ENCODE results near the gene ITPRIP.

Gene ITPRIP

DNA sequence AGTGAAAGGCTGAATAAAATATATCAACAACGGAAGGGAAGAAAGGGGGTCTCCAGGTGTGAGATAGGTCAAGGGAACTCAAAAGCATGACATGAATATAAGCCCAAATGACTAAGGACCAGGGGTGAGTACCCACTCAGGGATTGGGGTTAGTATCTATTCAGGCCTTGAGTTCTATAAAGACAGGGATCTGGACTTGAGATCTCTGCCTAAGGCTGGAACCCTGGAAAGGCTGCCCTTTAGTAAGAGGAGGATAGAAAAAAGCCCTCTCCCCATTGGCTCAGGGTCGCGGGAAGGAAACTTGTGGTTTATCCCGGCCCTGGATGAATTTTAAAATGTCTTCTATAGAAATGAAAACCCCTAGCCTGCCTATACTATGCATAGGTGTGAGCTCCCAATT is 2.4 kb upstream of the ITPRIP start:
- no peak for DNase-seq

DNA sequence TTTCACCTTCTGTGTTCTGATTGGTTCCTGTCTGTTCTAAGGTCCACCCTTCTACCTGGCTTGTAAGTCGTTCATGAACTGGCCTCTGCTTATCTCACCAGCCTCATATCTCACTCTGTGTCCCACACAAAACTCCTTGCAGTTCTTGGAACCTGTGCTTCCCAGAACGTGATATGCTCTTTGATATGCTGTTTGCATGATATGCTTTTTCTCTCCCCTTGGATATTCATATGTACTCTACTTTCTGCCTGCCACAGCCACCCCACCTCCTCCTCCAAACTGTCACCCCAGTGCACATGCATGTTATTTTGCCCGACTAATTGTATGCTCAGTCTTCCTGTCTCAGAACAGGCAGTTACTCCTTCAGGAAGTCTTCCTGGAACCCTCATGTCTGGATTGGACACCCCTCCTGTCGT is 1.9 kb upstream of the ITPRIP start:
- no peak for DNase-seq

DNA sequence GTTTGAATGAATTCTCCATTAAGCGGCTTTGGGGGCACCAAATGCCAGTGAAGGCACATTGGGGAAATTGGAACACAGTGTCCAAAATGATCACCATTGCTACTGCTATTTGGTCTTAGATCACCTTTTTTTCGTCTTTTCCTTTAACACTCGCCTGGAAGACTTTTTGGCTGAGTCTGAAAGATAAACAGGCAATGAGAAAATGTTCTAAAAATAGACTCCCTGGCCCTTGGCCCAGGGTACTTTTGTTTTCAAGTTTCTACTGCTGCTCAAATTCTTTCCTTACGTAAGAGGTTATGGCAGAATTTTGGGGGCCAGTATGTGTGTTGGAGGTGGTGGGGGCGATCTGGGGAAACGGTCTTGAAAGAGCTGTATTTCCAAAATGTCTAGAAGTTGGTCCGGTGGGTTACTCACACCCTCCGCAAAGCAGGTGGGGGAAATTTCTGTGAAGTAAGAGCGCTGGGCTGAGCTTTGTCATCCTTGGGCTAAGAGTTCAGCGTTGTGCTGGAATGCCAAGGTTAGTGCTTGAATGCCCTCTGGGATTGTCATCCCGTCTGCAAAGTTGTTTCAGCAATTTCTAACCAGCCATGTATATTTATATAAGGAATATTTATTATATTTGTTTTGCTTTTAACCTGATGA is 1.3 kb upstream of the ITPRIP start:
- DNase-seq: no peak

DNA sequence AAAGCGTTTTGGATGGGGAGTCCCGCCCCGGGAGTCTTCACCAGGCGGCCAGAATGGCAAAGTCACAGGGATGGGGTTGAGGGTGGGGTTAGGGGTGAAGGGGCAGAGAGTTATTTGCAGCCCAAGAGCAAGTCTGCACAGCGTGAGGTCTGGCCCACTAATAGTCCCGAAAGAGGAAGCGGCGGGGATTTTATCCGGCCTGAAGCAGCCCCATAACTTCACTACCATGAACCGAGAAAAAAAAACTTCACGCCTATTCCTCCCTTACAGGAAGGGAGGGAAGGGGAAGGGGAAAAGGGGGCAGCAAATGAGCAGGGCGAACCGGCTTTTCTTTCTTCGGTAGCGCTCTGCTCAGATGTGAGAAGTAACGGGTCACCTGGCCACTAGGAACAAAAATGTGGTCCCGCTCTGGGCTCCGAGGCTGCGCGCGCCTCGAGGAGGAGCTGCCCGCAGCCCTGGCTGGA is 712 bp downstream of the ITPRIP start:
- no peak for DNase-seq

DNA sequence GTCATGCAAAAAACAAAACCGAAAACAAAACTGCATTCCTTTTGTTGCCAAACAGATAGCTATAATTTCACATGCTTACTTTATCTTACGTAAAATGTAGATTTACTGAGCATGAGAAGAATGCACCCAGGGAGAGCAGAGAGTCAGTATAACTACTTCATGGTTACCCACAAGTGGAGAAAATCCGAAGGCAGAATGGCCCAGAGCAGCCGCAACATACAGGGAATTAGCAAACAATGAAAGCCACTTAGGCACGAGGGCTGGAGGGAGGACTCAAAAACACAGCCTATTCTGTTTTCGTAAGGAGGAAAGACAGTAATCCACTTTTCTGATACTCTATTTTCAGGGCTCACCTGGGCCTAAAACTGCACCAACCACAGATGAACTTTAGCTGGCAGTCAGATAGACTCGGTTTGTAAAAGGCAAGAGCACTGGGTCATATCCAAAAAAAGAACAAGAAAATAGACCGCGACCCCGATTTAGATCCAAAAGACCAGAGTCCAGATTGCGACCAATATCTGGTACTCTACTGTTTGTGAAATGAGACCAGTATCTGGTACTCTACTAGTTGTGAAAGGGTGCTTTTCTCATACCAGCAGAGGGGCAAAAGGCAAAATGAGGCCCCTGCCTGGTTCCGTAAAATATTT is 1.3 kb downstream of the ITPRIP start:
- DNase-seq: no peak

DNA sequence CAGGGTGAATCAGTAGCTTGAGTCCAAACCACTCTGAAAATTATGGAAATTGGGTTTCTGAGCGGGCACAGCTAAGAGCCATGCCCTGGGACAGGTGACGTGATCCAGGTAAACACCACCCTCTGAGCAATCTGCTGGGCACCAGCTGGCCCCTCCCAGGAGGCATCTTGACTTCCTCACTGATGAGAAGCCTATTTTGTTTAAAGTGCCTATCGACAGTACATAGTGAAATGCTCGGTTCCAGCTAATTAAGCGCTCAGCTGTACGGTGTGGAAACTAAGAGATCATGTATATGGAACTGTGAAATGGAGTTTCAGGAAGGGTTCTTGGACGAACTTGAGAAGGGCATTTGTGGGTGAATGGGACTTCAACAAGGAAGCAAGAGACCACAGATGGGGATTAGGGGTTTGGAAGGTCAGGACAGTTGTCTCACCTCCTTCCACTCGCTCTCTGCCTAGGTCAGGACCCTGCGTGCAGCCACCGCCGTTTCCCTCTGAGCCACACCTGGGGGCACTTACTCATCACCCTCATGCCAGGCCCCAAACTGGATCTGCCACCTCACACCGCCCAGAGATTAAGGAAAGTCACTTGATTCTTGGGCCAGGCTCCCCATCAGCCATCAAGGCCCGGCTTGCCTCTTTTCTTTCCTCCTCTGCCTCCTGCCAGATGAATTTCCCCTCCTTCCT is 3.2 kb downstream of the ITPRIP start:
- peak; percentile 23 for DNase-seq

DNA sequence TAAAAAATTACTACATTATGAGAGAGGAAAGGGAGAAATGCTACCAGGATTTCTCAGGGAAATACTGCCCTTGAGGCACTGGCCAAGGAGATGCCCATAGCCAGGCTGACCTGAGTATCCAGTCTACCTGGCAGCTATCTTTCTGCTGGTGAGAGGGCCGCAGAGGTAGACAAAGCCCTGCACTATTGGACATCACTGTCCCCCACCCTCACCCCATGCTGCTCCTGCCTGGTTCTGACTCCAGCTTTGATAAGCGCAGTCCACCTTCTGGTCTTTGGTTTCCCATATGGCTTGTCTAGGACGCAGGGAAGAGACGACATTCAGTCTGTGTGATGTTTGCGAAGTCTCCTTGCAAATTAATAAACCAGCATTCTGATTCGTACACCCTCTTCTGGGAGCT is 3.7 kb downstream of the ITPRIP start:
- no peak for DNase-seq

DNA sequence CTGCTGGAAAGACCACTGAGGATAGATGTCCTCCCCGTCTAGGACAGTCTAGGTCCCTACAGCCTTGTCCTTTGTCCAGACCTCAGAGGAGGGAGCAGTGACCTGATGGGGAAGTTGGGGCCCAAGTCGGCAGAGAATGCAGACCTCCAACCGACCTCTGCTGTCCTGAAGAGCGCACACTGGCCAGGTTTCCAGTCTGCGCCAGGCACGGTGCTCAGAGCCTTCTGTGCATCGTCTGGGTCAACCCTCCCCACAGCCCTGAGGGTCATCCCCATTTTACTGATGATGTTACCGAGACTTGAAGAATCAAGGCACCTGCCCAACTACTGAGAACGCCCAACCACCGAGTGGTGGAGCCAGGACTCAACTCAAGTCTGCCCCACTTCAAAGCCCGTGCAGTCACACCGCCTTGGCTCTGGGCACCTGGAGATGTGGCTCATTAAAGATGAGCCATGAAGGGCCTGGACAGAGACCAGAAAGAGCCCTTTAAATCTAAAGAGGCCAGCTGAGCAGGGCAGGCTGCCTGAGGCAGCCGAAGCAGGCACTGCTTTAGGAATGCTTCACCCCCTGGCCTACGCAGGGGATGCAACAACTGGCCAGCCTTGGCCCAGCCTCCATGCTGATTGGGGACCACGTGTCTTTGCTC is 4.4 kb downstream of the ITPRIP start:
- peak; percentile 18 for DNase-seq

DNA sequence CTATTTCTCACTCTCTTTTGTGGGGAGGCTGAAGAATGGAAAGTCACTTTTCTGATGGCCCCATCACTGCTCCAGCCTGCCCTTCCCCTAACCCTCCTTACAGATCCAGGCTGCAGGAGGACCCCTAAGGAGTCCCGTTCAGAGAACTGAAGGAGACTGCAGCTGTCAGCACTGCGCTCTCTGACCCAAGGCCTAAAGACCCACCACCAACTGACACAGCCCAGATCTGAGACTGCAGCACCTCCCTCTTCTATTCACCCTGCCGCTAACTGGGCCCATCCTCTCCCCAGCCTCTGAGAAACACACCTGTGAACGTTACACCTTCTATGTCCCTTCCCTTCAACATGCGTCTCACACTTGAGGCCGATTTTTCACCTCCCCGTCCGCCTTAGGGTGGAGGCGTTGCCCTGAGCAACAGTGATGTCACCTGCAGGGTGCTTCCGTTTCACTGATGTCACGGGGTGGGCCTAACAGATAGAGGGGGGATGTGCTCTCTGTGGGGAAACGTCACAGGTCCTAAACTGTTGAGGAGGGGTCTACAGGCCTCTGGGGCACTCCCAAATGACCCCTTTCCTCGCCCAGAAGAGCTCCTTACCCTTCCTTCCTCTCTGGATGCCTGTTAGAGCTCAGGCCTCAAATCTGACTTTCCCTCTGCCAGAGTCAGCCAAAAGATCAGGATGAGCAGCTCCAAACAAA is 5.1 kb downstream of the ITPRIP start:
- no peak for DNase-seq

DNA sequence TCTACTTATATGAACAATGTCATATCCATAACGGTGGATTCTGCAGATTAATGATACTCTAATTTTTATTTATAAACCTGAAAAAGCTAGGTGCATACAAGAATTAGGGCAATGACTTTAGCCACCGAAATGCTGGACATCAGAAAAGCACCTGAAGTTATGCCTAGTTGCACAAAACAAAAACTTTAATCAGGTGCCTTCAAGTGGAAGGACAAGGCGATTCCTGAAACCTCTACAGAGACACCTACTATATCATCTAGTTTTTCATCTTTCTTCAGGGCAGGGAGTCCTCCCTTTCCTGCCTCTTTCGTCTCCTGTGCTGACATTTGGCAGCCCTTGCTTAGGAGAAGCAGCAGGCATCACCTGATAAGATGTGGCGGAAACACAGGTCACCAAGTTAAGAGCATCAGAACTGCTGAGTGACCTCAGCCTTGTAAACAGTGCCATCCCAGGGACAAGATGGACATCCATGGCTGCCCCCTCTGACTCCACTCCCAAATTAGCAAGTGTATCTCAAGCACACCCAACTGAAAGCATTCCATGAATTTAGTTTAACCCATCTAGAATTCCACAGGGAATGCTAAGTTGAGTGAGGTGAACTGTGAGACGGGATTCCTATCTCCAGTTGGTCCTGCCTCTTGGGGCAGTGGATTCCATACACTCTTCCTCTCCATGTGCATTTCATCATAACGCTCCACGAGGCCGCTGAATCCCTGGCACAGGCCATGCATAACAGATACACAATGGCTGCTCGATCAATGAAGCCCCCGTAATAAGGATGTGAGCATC is 5.8 kb downstream of the ITPRIP start:
- DNase-seq: no peak

DNA sequence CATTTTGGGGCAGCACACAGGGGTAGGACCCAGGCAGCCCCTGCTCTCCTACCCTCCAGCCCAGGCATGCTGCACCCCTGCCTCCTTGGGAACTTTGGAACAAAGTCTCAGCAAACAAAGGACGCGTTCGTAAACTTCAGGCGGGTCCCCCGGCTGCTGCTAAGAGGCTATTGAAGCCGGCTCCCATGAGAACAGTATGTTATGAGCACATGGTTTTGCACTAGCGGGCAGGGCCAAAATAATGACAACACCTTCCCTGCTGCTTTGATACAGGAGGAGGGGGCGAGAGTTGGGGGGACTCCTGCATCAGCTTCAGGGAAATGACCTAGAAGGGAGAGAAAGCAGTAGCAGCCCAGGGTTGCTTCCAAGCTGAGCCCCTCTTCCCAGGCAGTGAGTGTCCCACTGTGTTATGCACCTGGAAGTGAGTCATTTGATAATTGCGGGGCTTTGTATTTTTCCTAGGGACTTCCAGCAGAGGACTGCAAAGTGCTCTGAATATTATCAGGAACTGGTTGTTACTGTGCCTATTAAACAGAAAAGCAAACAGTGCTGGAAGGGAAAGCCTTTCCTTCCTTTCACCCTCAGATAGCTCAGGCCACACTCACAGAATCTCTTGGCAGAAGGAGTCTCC is 6.9 kb downstream of the ITPRIP start:
- DNase-seq: no peak

DNA sequence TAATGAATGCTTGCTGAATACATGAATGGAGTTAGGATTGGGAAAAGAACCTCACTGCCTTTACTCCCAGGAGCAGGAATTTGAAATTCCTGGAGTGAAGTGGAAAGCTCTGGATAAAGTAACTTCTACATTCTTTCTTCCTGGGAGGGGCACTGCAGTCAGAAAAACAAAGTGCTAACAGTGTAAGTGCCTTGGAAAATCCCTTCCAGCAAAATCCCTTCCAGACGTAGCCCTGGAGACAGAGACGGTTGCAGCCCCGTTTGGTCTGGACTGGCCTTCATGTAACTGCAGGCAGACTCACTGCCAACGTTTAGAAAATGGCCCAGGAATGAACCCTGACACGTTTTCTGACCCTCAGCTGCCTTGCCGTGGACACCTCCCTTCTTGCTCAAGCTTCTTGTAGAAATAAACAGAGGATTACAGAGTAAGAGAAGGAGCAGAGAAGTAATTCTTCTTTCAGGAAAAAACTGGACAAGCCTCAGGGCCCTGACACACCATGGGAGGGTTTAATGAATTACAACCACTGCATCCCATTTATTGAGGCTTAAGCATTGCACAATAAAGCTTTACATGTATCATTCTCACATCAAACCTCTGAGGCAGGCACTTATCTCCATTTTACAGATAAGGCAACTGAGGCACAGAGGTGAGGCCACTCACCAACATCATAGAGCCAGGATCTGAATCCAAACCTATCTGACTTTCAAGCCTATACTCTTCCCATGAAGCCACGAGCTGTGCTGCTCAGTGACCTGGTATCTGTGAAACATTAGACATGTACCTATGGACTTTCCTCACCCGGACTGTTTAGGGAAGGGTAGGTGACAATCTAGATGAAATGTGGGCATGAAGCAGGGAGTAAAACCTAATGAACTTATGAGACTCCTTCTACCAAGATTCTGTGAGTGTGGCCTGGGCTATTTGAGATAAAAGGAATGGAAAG is 7.8 kb downstream of the ITPRIP start:
- no peak for DNase-seq

DNA sequence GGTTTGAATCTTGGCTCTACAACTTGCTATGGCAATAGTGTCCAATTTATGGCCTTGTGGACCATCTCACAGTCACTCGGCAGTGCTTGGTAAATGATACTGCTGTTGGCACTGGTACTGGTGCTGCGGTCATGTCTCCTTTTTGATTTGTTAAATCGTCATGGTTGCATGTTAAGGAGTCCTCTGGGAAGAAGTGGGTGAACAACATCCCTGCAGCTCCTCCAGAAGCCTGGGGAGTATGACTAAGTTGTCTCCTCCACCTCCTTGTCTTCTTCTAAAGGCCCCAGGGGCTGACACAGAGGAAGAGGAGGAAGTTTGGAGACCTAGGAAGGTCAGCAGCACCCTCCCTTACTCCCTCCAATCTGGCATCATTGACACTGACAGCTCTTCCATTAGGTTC is 8.5 kb downstream of the ITPRIP start:
- no peak for DNase-seq

DNA sequence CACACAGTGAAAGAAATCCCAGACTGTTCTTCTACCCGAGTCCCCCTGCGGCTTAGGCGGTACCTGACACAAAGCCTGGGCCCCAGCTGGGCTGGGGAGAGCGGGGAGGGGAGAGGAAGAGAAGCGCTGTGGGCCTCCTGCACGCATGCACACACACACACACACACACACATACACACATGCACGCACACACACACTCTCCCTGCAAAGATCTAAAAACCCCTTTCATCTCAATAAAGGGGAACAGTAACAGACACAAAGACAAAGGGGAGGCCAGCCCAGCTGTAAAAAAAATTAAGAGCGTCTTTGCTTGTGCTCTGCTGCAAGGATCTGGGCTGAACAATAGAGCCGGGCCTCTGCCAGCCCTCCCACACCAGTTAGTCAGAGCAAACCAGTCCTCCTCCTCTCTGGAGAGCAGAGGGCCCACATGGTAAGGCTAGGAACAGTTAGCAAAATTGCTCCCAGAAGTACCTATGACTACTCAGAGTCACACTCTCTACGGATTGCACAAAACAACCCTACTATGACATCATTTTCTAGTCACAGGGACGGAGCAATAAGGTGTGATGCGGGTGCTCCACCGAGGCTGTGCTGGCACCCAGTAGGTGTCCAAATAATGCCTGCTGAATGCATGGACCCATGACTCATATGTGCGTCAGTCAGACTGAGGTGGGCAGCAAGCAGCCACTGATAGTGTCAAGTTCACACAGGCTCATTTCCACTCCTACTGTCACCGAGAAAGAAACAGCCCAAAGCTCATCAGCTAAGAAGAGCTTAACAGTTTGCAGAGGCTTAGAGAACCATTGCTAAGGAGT is 9.2 kb downstream of the ITPRIP start:
- DNase-seq: no peak

DNA sequence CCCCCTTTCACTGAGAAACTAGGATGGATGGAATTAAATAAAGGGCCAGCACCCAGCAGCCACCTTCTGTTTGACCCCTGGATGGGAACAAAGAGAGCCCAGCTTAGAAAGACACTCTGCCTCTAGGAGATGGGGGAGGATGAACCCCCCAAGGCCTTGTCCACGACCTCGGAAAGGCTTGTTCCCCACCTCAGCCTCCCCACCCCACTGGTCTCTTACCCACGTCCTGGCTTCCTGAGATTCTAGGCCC is 9.7 kb downstream of the ITPRIP start:
- no peak for DNase-seq

DNA sequence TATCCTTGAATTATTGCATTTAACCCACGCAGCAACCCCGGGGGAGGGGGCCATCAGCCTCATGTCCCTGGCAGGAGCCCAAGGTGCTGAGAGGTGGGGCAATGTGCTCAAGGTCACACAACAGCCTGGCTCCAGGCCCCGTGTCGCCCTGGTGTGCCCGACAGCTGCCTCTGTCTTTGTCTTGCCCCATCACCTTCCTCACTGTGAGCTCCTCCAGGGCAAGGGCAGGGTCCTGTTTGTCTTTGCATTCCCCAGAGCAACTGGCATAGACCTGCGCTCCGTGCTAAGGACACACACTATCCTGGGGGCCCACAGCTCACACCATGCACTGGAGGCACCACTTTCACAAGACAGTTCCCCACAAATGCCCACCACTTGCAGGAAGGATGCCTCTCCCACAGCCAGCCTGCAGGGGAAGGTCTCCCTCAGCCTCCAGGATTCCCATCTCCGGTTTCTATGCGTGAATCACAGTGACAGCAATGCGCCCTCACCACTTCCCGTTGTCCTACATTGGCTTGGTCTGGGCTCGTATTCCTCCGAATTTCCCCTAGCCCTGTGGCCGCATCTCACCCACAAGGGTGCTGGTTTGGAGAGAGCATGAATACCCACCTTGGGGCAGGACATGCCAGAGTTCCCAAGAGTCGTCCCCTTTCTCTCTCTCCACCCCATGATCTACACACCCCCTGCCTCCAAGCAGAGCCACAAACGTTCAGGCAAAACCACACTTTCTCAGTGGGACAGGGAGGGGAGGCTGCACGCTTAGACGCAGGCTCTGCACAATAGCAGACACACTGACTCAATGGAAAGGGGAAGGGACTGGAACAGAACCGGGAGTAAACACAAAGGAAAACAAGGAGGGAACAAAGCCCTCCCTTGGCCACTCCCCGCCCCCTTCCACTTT is 10.3 kb downstream of the ITPRIP start:
- DNase-seq: no peak

DNA sequence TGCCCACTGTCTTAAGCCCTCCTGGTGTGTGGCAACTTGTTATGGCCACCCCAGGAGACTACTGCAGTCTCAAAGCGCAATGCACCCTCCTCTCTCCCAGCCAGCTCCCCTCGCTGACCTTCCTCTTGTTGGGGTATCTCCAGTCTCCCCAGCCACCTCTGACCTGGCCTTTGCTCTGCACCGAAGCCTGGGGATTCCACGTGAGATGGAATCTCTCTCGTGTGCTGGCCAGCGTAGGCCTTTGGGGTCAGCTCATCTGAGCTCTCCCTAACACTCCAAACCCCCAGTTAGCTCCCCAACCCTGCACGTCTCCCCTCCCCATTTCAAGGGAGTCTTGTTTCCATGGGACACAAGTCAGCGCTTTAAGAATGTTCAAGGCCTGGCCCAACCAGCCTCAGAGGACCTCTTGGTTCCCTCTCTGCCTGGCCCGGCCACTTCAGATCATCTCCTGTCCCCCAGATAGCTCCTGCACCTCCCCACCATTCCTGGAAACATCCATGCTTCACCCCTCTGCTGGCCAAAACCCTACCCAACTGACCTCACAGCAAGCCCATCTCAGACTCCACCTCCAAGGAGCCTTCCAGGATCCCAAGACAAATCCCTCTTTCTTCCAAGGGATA is 11.2 kb downstream of the ITPRIP start:
- DNase-seq: no peak
